ENCODE measurements around the gene DCTD. TPM values are rescaled to one million over a fixed set of nuclear protein-coding genes. Genes with fewer than 3 reads are reported as not detected.

The DCTD gene
- total RNA-seq, 4 donors from 2014 or later: 35.8 to 69.4 (median 60.1) TPM

- no peak for ATAC-seq
Measured at GRCh38 chr4:182846036-182846435, 71.2 kb downstream of the DCTD start.

DNA sequence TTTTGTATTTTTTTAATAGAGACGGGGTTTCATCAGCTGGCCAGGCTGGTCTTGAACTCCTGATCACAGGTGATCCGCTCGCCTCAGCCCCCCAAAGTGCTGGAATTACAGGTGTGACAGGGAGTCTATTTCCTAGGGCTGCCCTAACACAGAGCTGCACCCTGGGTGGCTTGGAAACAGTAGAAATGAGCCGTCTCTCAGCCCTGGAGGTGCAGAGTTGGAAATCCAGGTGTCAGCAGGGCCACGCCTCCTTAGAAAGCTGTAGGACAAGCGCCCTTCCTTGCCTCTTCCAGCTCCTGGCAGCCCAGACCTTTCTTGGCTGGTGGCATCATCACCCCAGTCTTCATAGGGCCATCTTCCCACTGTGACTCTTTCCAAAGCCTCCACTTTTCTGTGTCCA lies 71.6 kb downstream of the DCTD start:
- Histone ChIP-seq H3K9me3 (no peaks in the 10 kb centered on the region), H3K4me1 (no peaks in the 10 kb centered on the region), H3K36me3 (no peaks in the 10 kb centered on the region), H3K27ac (no peak overlapping the region), H3K4me3 (no peak overlapping the region), H3K27me3 (no peaks in the 10 kb centered on the region)
- TF ChIP-seq EP300 (IDR thresholded peaks at IDR 0.05) (no peak), POLR2A (IDR thresholded peaks at IDR 0.05) (no peak), POLR2AphosphoS5 (IDR thresholded peaks at IDR 0.05) (no peak)
- TF ChIP-seq, protein P1, sequence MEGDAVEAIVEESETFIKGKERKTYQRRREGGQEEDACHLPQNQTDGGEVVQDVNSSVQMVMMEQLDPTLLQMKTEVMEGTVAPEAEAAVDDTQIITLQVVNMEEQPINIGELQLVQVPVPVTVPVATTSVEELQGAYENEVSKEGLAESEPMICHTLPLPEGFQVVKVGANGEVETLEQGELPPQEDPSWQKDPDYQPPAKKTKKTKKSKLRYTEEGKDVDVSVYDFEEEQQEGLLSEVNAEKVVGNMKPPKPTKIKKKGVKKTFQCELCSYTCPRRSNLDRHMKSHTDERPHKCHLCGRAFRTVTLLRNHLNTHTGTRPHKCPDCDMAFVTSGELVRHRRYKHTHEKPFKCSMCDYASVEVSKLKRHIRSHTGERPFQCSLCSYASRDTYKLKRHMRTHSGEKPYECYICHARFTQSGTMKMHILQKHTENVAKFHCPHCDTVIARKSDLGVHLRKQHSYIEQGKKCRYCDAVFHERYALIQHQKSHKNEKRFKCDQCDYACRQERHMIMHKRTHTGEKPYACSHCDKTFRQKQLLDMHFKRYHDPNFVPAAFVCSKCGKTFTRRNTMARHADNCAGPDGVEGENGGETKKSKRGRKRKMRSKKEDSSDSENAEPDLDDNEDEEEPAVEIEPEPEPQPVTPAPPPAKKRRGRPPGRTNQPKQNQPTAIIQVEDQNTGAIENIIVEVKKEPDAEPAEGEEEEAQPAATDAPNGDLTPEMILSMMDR (IDR thresholded peaks at IDR 0.05): no peak
- WGBS, 2 donors (ENCODE audit: low coverage in 1 of 2): 80 to 82% methylated on average over 1 to 2 of the region's 6 CpGs
- ATAC-seq: no peak

More at GRCh38 chr4:182846036-182846435, 71.2 kb downstream of the DCTD start:
- Histone ChIP-seq H3K4me1 (no peaks in the 10 kb centered on the region), H3K36me3 (no peaks in the 10 kb centered on the region), H3K27me3 (no peaks in the 10 kb centered on the region), H3K27ac (no peak overlapping the region), H3K9me3 (no peaks in the 10 kb centered on the region), H3K4me3 (no peak overlapping the region)
- TF ChIP-seq EP300 (IDR thresholded peaks at IDR 0.05) (no peak), POLR2AphosphoS5 (IDR thresholded peaks at IDR 0.05) (no peak), POLR2A (IDR thresholded peaks at IDR 0.05) (no peak)
- TF ChIP-seq, protein P1 (IDR thresholded peaks at IDR 0.05): no peak
- 86% methylated on average over 5 of the region's 8 CpGs; no CpG with 5 or more reads in 1 of the 2 donors for WGBS, 2 donors (ENCODE audit: low coverage in 1 of 2)

- Histone ChIP-seq H3K9me3 (no peaks in the 10 kb centered on the region), H3K4me3 (no peak overlapping the region), H3K27me3 (no peaks in the 10 kb centered on the region), H3K4me1 (no peaks in the 10 kb centered on the region), H3K27ac (no peak overlapping the region), H3K36me3 (no peaks in the 10 kb centered on the region)
- WGBS, 2 donors (ENCODE audit: low coverage in 1 of 2): 88 to 90% methylated on average over 7 to 9 of the region's 9 CpGs
- no peak for TF ChIP-seq POLR2AphosphoS5 (IDR thresholded peaks at IDR 0.05)
- TF ChIP-seq, protein P1 (IDR thresholded peaks at IDR 0.05): no peak
- no peak for TF ChIP-seq POLR2A (IDR thresholded peaks at IDR 0.05)
- no peak for ATAC-seq
Measured at GRCh38 chr4:182843808-182844325, 73.3 kb downstream of the DCTD start.

DNA sequence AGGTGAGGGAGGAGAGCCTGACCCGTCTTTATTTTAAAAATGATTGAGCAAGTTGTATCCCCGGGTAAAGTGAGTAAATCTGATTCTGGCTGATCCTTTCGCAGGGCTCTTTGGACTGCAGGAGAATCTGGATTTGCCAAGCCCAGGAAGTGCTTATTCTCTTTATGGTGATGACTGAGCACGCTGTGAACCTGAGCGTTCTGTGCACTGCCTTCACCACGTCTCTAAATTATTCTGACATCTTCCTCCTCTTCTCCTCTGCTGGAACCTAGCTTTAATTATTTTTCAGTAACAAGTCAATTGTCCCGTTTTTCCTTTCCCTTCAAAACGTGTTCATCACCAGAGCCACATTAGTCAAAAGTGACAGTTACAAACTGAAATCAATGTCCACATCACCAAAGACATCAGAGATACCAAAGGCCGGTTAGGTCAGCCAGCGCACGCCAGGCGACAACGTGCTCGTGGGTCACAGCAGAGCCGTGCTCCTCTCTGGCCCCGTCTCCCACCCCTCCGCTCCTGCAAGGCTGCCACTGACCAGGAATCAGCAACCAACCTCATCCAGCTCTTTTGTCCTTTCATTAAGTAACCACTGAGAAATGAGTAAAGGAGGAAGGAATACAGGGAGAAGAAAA lies 74.3 kb downstream of the DCTD start:
- Histone ChIP-seq H3K9me3 (no peaks in the 10 kb centered on the region), H3K4me1 (no peaks in the 10 kb centered on the region), H3K27ac (no peak overlapping the region), H3K4me3 (no peak overlapping the region), H3K27me3 (peaks cover under 1% of the 10 kb centered on the region), H3K36me3 (no peaks in the 10 kb centered on the region)
- no peak for ATAC-seq
- WGBS, 2 donors (ENCODE audit: low coverage in 1 of 2): 39 to 44% methylated on average over 7 to 14 of the region's 17 CpGs
- TF ChIP-seq POLR2A (IDR thresholded peaks at IDR 0.05) (no peak), EP300 (IDR thresholded peaks at IDR 0.05) (no peak), POLR2AphosphoS5 (IDR thresholded peaks at IDR 0.05) (no peak)
- TF ChIP-seq, protein P1 (IDR thresholded peaks at IDR 0.05): no peak

- 75 to 85% methylated on average over 7 to 9 of the region's 11 CpGs for WGBS, 2 donors (ENCODE audit: low coverage in 1 of 2)
- no peak overlapping the region for H3K27ac ChIP-seq
- peaks cover 6% of the 10 kb centered on the region for H3K27me3 ChIP-seq
Measured at GRCh38 chr4:182842104-182842600, 75.0 kb downstream of the DCTD start.

More at GRCh38 chr4:182842104-182842600, 75.0 kb downstream of the DCTD start:
- no peak for ATAC-seq
- Histone ChIP-seq H3K4me1 (no peaks in the 10 kb centered on the region), H3K36me3 (no peaks in the 10 kb centered on the region), H3K9me3 (no peaks in the 10 kb centered on the region), H3K4me3 (no peak overlapping the region)
- TF ChIP-seq POLR2A (IDR thresholded peaks at IDR 0.05): no peak
- TF ChIP-seq POLR2AphosphoS5 (IDR thresholded peaks at IDR 0.05): no peak
- TF ChIP-seq, protein P1 (IDR thresholded peaks at IDR 0.05): no peak
- no peak for TF ChIP-seq EP300 (IDR thresholded peaks at IDR 0.05)

Data from gastroesophageal sphincter (tissue), 4 donors.